H9 (cell line): ENCODE measurements around the gene PLD4. TPM values are rescaled to one million over a fixed set of nuclear protein-coding genes. Genes with fewer than 3 reads are reported as not detected.

ENCODE experiments used
- DNase-seq: peaks from one replicate; pipeline ENCODE4 v3.0.0-alpha.2; 2017
- H2AFZ ChIP-seq: one replicate; pipeline ENCODE4 v1.6.1; 2013; ENCODE audit warnings: mild to moderate bottlenecking, low read length, control low read depth, moderate library complexity
- H2AK5ac ChIP-seq: 2 replicates; pipeline ENCODE4 v1.6.1; 2013; ENCODE audit warnings: low read length, control low read depth, mixed read lengths; ENCODE audit not compliant: insufficient read length
- H2BK120ac ChIP-seq: one replicate; pipeline ENCODE4 v1.6.1; 2013; ENCODE audit warnings: low read depth, mild to moderate bottlenecking, low read length, control low read depth, inconsistent platforms; ENCODE audit not compliant: poor library complexity, severe bottlenecking
- H2BK12ac ChIP-seq: 2 replicates; pipeline ENCODE4 v1.6.1; 2013; ENCODE audit warnings: low read length, control low read depth, mixed read lengths, low read depth; ENCODE audit not compliant: insufficient read length
- H2BK15ac ChIP-seq: 2 replicates; pipeline ENCODE4 v1.6.1; 2013; ENCODE audit warnings: low read depth, low read length, control low read depth
- H2BK20ac ChIP-seq: one replicate; pipeline ENCODE4 v1.6.1; 2013; ENCODE audit warnings: low read depth, mild to moderate bottlenecking, low read length, control low read depth, inconsistent platforms; ENCODE audit not compliant: poor library complexity, severe bottlenecking
- H2BK5ac ChIP-seq: 2 replicates; pipeline ENCODE4 v1.6.1; 2013; ENCODE audit warnings: low read length, control low read depth, mixed read lengths; ENCODE audit not compliant: insufficient read length
- H3K14ac ChIP-seq: 2 replicates; pipeline ENCODE4 v1.6.1; 2013; ENCODE audit warnings: low read length, control low read depth; ENCODE audit not compliant: insufficient read depth
- H3K18ac ChIP-seq: 2 replicates; pipeline ENCODE4 v1.6.1; 2013; ENCODE audit warnings: low read depth, mild to moderate bottlenecking, mixed read lengths, low read length, control low read depth; ENCODE audit not compliant: insufficient read length
- H3K23ac ChIP-seq: 2 replicates; pipeline ENCODE4 v1.6.1; 2013; ENCODE audit warnings: low read length, control low read depth, mixed read lengths, low read depth; ENCODE audit not compliant: insufficient read length
- H3K23me2 ChIP-seq: 2 replicates; pipeline ENCODE4 v1.6.1; 2013; ENCODE audit warnings: low read depth, mild to moderate bottlenecking, mixed read lengths, low read length, control low read depth; ENCODE audit not compliant: insufficient read length, poor library complexity, severe bottlenecking
- H3K27ac ChIP-seq: 2 replicates; pipeline ENCODE4 v1.5.1; 2013; ENCODE audit warnings: low read length, control low read depth, mixed read lengths, low read depth; ENCODE audit not compliant: insufficient read length
- H3K27me3 ChIP-seq: 2 replicates; pipeline ENCODE4 v1.6.1; 2013; ENCODE audit warnings: low read length, control low read depth, inconsistent platforms; ENCODE audit not compliant: insufficient read depth
- H3K4ac ChIP-seq: 2 replicates; pipeline ENCODE4 v1.6.1; 2013; ENCODE audit warnings: low read depth, mild to moderate bottlenecking, control low read depth, inconsistent platforms, low read length, moderate library complexity
- H3K4me1 ChIP-seq: 2 replicates; pipeline ENCODE4 v1.6.1; 2013; ENCODE audit warnings: low read length, control low read depth, inconsistent platforms; ENCODE audit not compliant: insufficient read depth
- H3K4me2 ChIP-seq: 2 replicates; pipeline ENCODE4 v1.6.1; 2013; ENCODE audit warnings: low read length, control low read depth, mixed read lengths; ENCODE audit not compliant: insufficient read length, insufficient read depth
- H3K56ac ChIP-seq: 2 replicates; pipeline ENCODE4 v1.6.1; 2013; ENCODE audit warnings: low read depth, mild to moderate bottlenecking, mixed read lengths, low read length, control low read depth; ENCODE audit not compliant: insufficient read length
- H3K79me1 ChIP-seq: 2 replicates; pipeline ENCODE4 v1.6.1; 2013; ENCODE audit warnings: low read depth, mild to moderate bottlenecking, moderate library complexity, low read length, control low read depth, inconsistent platforms; ENCODE audit not compliant: insufficient read depth, poor library complexity, severe bottlenecking
- H3K79me2 ChIP-seq: 2 replicates; pipeline ENCODE4 v1.6.1; 2013; ENCODE audit warnings: low read length, control low read depth, inconsistent platforms; ENCODE audit not compliant: insufficient read depth
- H3K9ac ChIP-seq: 2 replicates; pipeline ENCODE4 v1.6.1; 2013; ENCODE audit warnings: low read length, control low read depth, mixed read lengths; ENCODE audit not compliant: insufficient read length; ENCODE audit errors: extremely low read depth
- H3K9me3 ChIP-seq: one replicate; pipeline ENCODE4 v1.6.1; 2013; ENCODE audit warnings: low read depth, low read length, inconsistent platforms; ENCODE audit not compliant: control insufficient read depth
- H3T11ph ChIP-seq: one replicate; pipeline ENCODE4 v1.6.1; 2013; ENCODE audit warnings: mild to moderate bottlenecking, low read length, control low read depth, inconsistent platforms
- H4K20me1 ChIP-seq: one replicate; pipeline ENCODE4 v1.6.1; 2013; ENCODE audit not compliant: control insufficient read depth, insufficient read length, insufficient read depth
- H4K5ac ChIP-seq: 2 replicates; pipeline ENCODE4 v1.6.1; 2013; ENCODE audit warnings: low read depth, mild to moderate bottlenecking, mixed read lengths, low read length, control low read depth; ENCODE audit not compliant: insufficient read length
- H4K8ac ChIP-seq: replicated peaks from 2 replicates; pipeline ENCODE4 v1.6.1; 2013; ENCODE audit warnings: low read length, control low read depth, mixed read lengths, low read depth; ENCODE audit not compliant: insufficient read length
- H4K91ac ChIP-seq: 2 replicates; pipeline ENCODE4 v1.6.1; 2013; ENCODE audit warnings: low read depth, mild to moderate bottlenecking, moderate library complexity, mixed read lengths, low read length, control low read depth; ENCODE audit not compliant: insufficient read length
- H3K27ac Mint-ChIP-seq, 3 experiments: 2 replicates in 2 of 3; 3 replicates in 1 of 3; pipeline ENCODE4 v1.8.0; 2020 to 2021; ENCODE audit warnings: mixed read lengths in 3 of 3, mild to moderate bottlenecking in 1 of 3, moderate library complexity in 1 of 3
- H3K27me3 Mint-ChIP-seq: 2 replicates; pipeline ENCODE4 v1.8.0; 2021; ENCODE audit warnings: low read depth, mild to moderate bottlenecking, moderate library complexity, mixed read lengths
- H3K36me3 Mint-ChIP-seq, 3 experiments: 2 replicates in 2 of 3; 3 replicates in 1 of 3; pipeline ENCODE4 v1.8.0; 2020 to 2021; ENCODE audit warnings: low read depth in 3 of 3, mixed read lengths in 3 of 3; ENCODE audit not compliant: insufficient read depth in 1 of 3
- H3K4me1 Mint-ChIP-seq, 2 experiments: 2 replicates each; pipeline ENCODE4 v1.8.0; 2020; ENCODE audit warnings: mixed read lengths in 2 of 2
- H3K4me3 Mint-ChIP-seq, 2 experiments: 2 replicates in 1 of 2; 3 replicates in 1 of 2; pipeline ENCODE4 v1.8.0; 2020 to 2021; ENCODE audit warnings: mild to moderate bottlenecking in 2 of 2, mixed read lengths in 2 of 2, moderate library complexity in 1 of 2
- H3K9me3 Mint-ChIP-seq, 2 experiments: 2 replicates in 1 of 2; 3 replicates in 1 of 2; pipeline ENCODE4 v1.8.0; 2020; ENCODE audit warnings: mild to moderate bottlenecking in 2 of 2, mixed read lengths in 2 of 2, moderate library complexity in 1 of 2
- CTCF ChIP-seq: fragments of 200-600 bp; sonication (generic); conservative IDR thresholded peaks from 3 replicates; pipeline ENCODE4 v1.8.0; 2021; ENCODE audit warnings: antibody characterized with exemption, mild to moderate bottlenecking
- WGBS: extraction: QIAGEN DNeasy Blood & Tissue Kit; methylation state at CpG from one replicate; pipeline ENCODE4 v1.1.7; 2013; ENCODE audit warnings: missing lambda C conversion rate, low lambda C conversion rate, mixed read lengths; ENCODE audit not compliant: insufficient read length; ENCODE audit errors: extremely low coverage; 5-methylcytosine and 5-hydroxymethylcytosine counted together
- total RNA-seq: library from RNA; stranded (reverse); gene quantifications from 2 replicates; pipeline ENCODE4 v1.2.1, GENCODE V29; 2021

PLD4 gene
- total RNA-seq, 1 experiment from 2014 or later: not detected

GRCh38 chr14:104908303-104908702, 16.4 kb upstream of the PLD4 start:
- no peak overlapping the region for H2BK120ac ChIP-seq
- no peaks in the 10 kb centered on the region for H3K9me3 ChIP-seq
- no peak for DNase-seq
- no peak overlapping the region for H2AK5ac ChIP-seq
- no peak overlapping the region for H2BK12ac ChIP-seq
- Mint-ChIP-seq H3K4me3 (no peak overlapping the region), H3K4me1 (no peaks in the 10 kb centered on the region), H3K27me3 (peaks cover 80% of the 10 kb centered on the region), H3K9me3 (peaks cover 21 to 24% of the 10 kb centered on the region in 2 experiments), H3K27ac (no peak overlapping the region), H3K36me3 (peaks cover 0 to 4% (median 0%) of the 10 kb centered on the region in 3 experiments; a peak in 3 of 7 replicates)
- H2BK5ac ChIP-seq: no peak overlapping the region
- no peak overlapping the region for H4K5ac ChIP-seq
- no peaks in the 10 kb centered on the region for H3K4me1 ChIP-seq
- no peaks in the 10 kb centered on the region for H3K27me3 ChIP-seq
- no peak overlapping the region for H4K8ac ChIP-seq
- H3K9ac ChIP-seq: no peak overlapping the region
- H3K79me1 ChIP-seq: no peaks in the 10 kb centered on the region
- no peak overlapping the region for H3T11ph ChIP-seq
- H3K79me2 ChIP-seq: no peaks in the 10 kb centered on the region
- H4K91ac ChIP-seq: no peak overlapping the region
- H2BK20ac ChIP-seq: no peak overlapping the region
- no peaks in the 10 kb centered on the region for H3K23me2 ChIP-seq
- TF ChIP-seq CTCF: no peak
- H3K14ac ChIP-seq: no peak overlapping the region
- no peak overlapping the region for H3K4me2 ChIP-seq
- H2AFZ ChIP-seq: no peak overlapping the region
- no peak overlapping the region for H3K56ac ChIP-seq
- WGBS: no CpG with 5 or more reads among the region's 1 CpG
- no peak overlapping the region for H3K23ac ChIP-seq
- no peaks in the 10 kb centered on the region for H4K20me1 ChIP-seq
- H2BK15ac ChIP-seq: no peak overlapping the region
- H3K4ac ChIP-seq: no peak overlapping the region
- no peak overlapping the region for H3K27ac ChIP-seq
- H3K18ac ChIP-seq: no peak overlapping the region
